B cell (primary cell): ENCODE data around the gene SEC61B. TPM values are rescaled to one million over a fixed set of nuclear protein-coding genes. Genes with fewer than 3 reads are reported as not detected.

Experiments
- ATAC-seq: fragments of 200-7000 bp; cut with Tn5 transposase; one replicate; pipeline ENCODE4 v1.10.0; 2021; ENCODE audit warnings: low read depth, mild to moderate bottlenecking, moderate number of reproducible peaks, moderate library complexity
- CTCF ChIA-PET: fragments of 350-600 bp; sonication (Branson Sonifier 250); formaldehyde crosslinking; loops from one replicate; lab custom pipeline; 2021; ENCODE audit warnings: antibody characterized with exemption, inconsistent platforms; lab: Charles Lee
- POLR2A ChIA-PET: fragments of 350-600 bp; sonication (Branson Sonifier 250); formaldehyde crosslinking; loops from one replicate; lab custom pipeline; 2021; ENCODE audit warnings: antibody characterized with exemption; lab: Charles Lee
- DNase-seq: peaks from one replicate; pipeline ENCODE4 v3.0.0; 2013
- H2AFZ ChIP-seq: 2 replicates; pipeline ENCODE4 v1.6.1; 2012; ENCODE audit warnings: mild to moderate bottlenecking, low read depth, low read length; ENCODE audit not compliant: insufficient read depth, poor library complexity, severe bottlenecking
- H3K27ac ChIP-seq, 2 donors: 1 replicate in 1 of 2; 2 replicates in 1 of 2; pipeline ENCODE4 v1.5.1; 2012 to 2013; ENCODE audit warnings: low read length in 2 of 2, mild to moderate bottlenecking in 2 of 2, moderate library complexity in 1 of 2
- H3K27me3 ChIP-seq, 4 experiments: fragments of 200-600 bp in 1 of 4; sonication (generic) in 1 of 4; replicated peaks in 1 of 4; 1 replicate in 2 of 4; 2 replicates in 2 of 4; pipeline versions ENCODE4 v1.6.1 to v1.7.0; 2013 to 2016; ENCODE audit warnings: low read length in 3 of 4, mild to moderate bottlenecking in 2 of 4, mixed read lengths in 1 of 4, moderate library complexity in 1 of 4; ENCODE audit not compliant: insufficient read depth in 4 of 4, control insufficient read depth in 3 of 4; ENCODE audit errors: control extremely low read depth in 1 of 4
- H3K36me3 ChIP-seq, 2 experiments: replicated peaks in 1 of 2; 1 replicate in 1 of 2; 2 replicates in 1 of 2; pipeline versions ENCODE4 v1.6.1 to v1.7.1; 2013; ENCODE audit warnings: low read length in 1 of 2; ENCODE audit not compliant: insufficient read depth in 2 of 2, control insufficient read depth in 1 of 2; ENCODE audit errors: control extremely low read depth in 1 of 2, extremely low read depth in 1 of 2
- H3K4me1 ChIP-seq, 2 donors: fragments of 200-600 bp in 1 of 2; sonication (generic) in 1 of 2; 1 replicate in 1 of 2; 2 replicates in 1 of 2; pipeline versions ENCODE4 v1.5.1 to v1.6.1; 2013 to 2017; ENCODE audit warnings: low read length in 2 of 2; ENCODE audit not compliant: control insufficient read depth in 2 of 2, insufficient read depth in 2 of 2
- H3K4me2 ChIP-seq: replicated peaks from 2 replicates; pipeline ENCODE3; 2012; ENCODE audit warnings: mild to moderate bottlenecking, low read depth, low read length; ENCODE audit not compliant: poor library complexity, severe bottlenecking
- H3K4me3 ChIP-seq, 5 experiments: fragments of 200-600 bp in 1 of 5; sonication (generic) in 1 of 5; 1 replicate in 3 of 5; 2 replicates in 2 of 5; pipeline versions ENCODE4 v1.5.1 to v1.7.0; 2011 to 2016; ENCODE audit warnings: low read length in 4 of 5, mild to moderate bottlenecking in 4 of 5, low read depth in 2 of 5, control low read depth in 1 of 5, moderate library complexity in 1 of 5; ENCODE audit not compliant: insufficient read depth in 1 of 5; ENCODE audit errors: control extremely low read depth in 1 of 5, extremely low read depth in 1 of 5
- H3K79me2 ChIP-seq: fragments of 200-600 bp; sonication (generic); one replicate; pipeline ENCODE4 v1.6.0; 2016; ENCODE audit warnings: low read length; ENCODE audit not compliant: control insufficient read depth, insufficient read depth
- H3K9ac ChIP-seq: fragments of 200-600 bp; sonication (generic); 2 replicates; pipeline ENCODE4 v1.6.1; 2017; ENCODE audit warnings: mild to moderate bottlenecking, low read length, moderate library complexity
- H3K9me3 ChIP-seq, 3 donors: one replicate each; pipeline versions ENCODE4 v1.6.1 to v1.7.1; 2013; ENCODE audit warnings: low read length in 2 of 3; ENCODE audit not compliant: control insufficient read depth in 2 of 3, insufficient read depth in 1 of 3; ENCODE audit errors: control extremely low read depth in 1 of 3
- H4K20me1 ChIP-seq: 2 replicates; pipeline ENCODE4 v1.6.0; 2012; ENCODE audit warnings: mild to moderate bottlenecking, low read length; ENCODE audit not compliant: insufficient read depth, control insufficient read depth, poor library complexity, severe bottlenecking
- H3K27ac Mint-ChIP-seq: one replicate; pipeline ENCODE4 v1.8.0; 2021; ENCODE audit warnings: mixed read lengths
- H3K27me3 Mint-ChIP-seq: one replicate; pipeline ENCODE4 v1.8.0; 2021; ENCODE audit warnings: mixed read lengths
- H3K4me1 Mint-ChIP-seq: one replicate; pipeline ENCODE4 v1.8.0; 2021; ENCODE audit warnings: mixed read lengths
- H3K4me3 Mint-ChIP-seq: one replicate; pipeline ENCODE4 v1.8.0; 2021; ENCODE audit warnings: mixed read lengths
- H3K9me3 Mint-ChIP-seq: one replicate; pipeline ENCODE4 v1.8.0; 2022; ENCODE audit warnings: mixed read lengths; ENCODE audit not compliant: insufficient read depth
- EZH2 ChIP-seq: IDR thresholded peaks from 2 replicates; pipeline ENCODE4 v1.6.1; 2012; ENCODE audit warnings: borderline replicate concordance, low read depth, mild to moderate bottlenecking, moderate library complexity, low read length; ENCODE audit not compliant: insufficient read depth, poor library complexity, severe bottlenecking
- WGBS: methylation state at CpG from one replicate; pipeline ENCODE4 v1.1.5; 2013; ENCODE audit warnings: missing lambda C conversion rate; ENCODE audit not compliant: insufficient coverage; 5-methylcytosine and 5-hydroxymethylcytosine counted together
- intact Hi-C: fragments of 100-400 bp; cut with micrococcal nuclease; formaldehyde crosslinking; loops from one replicate; pipeline ENCODE4 v1.10.0; 2022
- polyA plus RNA-seq: library from polyadenylated mRNA; depleted of rRNA; stranded (reverse); fragments of >200 nt; gene quantifications from 2 replicates; pipeline ENCODE4 v1.2.3, GENCODE V29; 2012
- total RNA-seq, 2 donors: library from RNA; stranded (reverse); fragments of 120-200 nt in 1 of 2; gene quantifications; 1 replicate in 1 of 2; 2 replicates in 1 of 2; pipeline versions ENCODE4 v1.2.3 to v1.2.4, GENCODE V29; 2013 to 2022
- TF ChIP-seq, protein P1 (sequence below): fragments of 200-600 bp; IDR thresholded peaks from one replicate; pipeline ENCODE4 v1.8.0; 2022; ENCODE audit warnings: antibody characterized with exemption, mild to moderate bottlenecking

Gene SEC61B
- total and polyA plus RNA-seq, 2 donors (not counting 1 experiment from before 2014, with no cell fraction given): 70.2 to 92.1 TPM

DNA sequence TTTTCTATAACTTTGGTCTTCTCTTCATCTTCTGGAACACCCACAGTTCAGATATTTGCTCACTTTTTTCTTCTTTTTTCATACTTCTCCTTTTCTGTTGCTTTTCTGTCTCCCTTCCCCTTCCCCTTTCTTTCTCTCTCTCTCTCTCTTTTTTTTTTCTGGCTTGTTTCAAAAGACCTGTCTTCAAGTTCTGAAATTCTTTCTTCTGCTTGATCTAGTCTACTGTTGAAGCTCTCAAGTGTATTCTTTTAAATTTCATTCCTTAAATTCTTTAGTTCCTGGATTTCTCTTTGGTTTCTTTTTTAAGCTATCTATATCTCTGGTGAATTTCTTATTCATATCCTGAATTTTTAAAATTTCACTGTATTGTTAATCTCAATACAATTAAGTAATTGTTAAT, 11.5 kb upstream of the SEC61B start:
- Histone ChIP-seq H3K9ac (no peak overlapping the region), H3K79me2 (peaks cover 3% of the 10 kb centered on the region), H3K4me3 (no peak overlapping the region), H3K27me3 (peaks cover 0 to 3% (median 0%) of the 10 kb centered on the region in 4 experiments), H3K4me2 (no peak overlapping the region), H3K9me3 (peaks cover 0 to 15% (median 4%) of the 10 kb centered on the region in 3 donors), H4K20me1 (peaks cover 14% of the 10 kb centered on the region), H3K4me1 (peaks cover 9 to 10% of the 10 kb centered on the region in 2 donors), H2AFZ (no peak overlapping the region), H3K36me3 (no peaks in the 10 kb centered on the region), H3K27ac (no peak overlapping the region)
- TF ChIP-seq, protein P1, sequence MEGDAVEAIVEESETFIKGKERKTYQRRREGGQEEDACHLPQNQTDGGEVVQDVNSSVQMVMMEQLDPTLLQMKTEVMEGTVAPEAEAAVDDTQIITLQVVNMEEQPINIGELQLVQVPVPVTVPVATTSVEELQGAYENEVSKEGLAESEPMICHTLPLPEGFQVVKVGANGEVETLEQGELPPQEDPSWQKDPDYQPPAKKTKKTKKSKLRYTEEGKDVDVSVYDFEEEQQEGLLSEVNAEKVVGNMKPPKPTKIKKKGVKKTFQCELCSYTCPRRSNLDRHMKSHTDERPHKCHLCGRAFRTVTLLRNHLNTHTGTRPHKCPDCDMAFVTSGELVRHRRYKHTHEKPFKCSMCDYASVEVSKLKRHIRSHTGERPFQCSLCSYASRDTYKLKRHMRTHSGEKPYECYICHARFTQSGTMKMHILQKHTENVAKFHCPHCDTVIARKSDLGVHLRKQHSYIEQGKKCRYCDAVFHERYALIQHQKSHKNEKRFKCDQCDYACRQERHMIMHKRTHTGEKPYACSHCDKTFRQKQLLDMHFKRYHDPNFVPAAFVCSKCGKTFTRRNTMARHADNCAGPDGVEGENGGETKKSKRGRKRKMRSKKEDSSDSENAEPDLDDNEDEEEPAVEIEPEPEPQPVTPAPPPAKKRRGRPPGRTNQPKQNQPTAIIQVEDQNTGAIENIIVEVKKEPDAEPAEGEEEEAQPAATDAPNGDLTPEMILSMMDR: no peak
- no peak for TF ChIP-seq EZH2
- no peak for DNase-seq
- ATAC-seq: no peak
- no peak overlapping the region for H3K27ac Mint-ChIP-seq
- CTCF ChIA-PET: interaction anchor here (1.4 kb wide), 1 partner anchor 26 kb away, joined by 4 read pairs; no protein-coding TSS in a partner anchor
- peaks cover 6% of the 10 kb centered on the region for H3K9me3 Mint-ChIP-seq
- H3K4me1 Mint-ChIP-seq: peaks cover 13% of the 10 kb centered on the region
- intact Hi-C loops: no loop called here
- H3K4me3 Mint-ChIP-seq: no peak overlapping the region
- H3K27me3 Mint-ChIP-seq: no peaks in the 10 kb centered on the region
- POLR2A ChIA-PET: no interaction called here

DNA sequence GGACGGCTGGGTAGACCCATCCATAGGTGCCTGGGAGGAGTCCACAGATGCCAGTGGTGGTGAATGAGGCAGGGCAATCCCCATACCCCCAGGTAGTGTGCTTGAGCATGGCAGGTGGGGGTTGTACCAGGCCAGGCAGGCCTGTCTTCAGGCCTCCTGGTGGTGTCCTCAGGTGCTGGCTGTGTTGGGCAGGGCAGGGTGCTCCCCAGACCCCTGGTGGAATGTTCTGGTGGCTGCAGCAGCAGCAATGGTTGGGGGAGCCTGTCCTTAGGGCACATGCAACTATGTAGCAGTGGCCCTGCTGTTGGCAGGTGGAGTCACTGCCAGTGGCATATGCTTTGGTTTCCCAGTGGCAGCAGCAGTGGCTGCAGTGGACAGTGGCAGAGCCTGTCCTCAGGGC, 10.3 kb upstream of the SEC61B start:
- Histone ChIP-seq H3K9me3 (peaks cover 0 to 15% (median 4%) of the 10 kb centered on the region in 3 donors), H2AFZ (no peak overlapping the region), H4K20me1 (peaks cover 25% of the 10 kb centered on the region), H3K36me3 (no peaks in the 10 kb centered on the region), H3K79me2 (peaks cover 5% of the 10 kb centered on the region), H3K4me2 (no peak overlapping the region), H3K4me1 (peaks cover 9 to 10% of the 10 kb centered on the region in 2 donors), H3K9ac (no peak overlapping the region), H3K27ac (no peak overlapping the region), H3K27me3 (peaks cover 0 to 3% (median 0%) of the 10 kb centered on the region in 4 experiments), H3K4me3 (no peak overlapping the region)
- ChIA-PET CTCF (interaction anchor here (0.9 kb wide), 1 partner anchor 11 kb away, joined by 3 read pairs; no protein-coding TSS in a partner anchor), POLR2A (no interaction called here)
- no peak for TF ChIP-seq EZH2
- TF ChIP-seq, protein P1: no peak
- intact Hi-C loops: no loop called here
- DNase-seq (no peak), ATAC-seq (no peak)
- H3K27ac Mint-ChIP-seq: no peak overlapping the region
- H3K4me3 Mint-ChIP-seq: no peak overlapping the region
- no peaks in the 10 kb centered on the region for H3K27me3 Mint-ChIP-seq
- H3K9me3 Mint-ChIP-seq: peaks cover 6% of the 10 kb centered on the region
- peaks cover 18% of the 10 kb centered on the region for H3K4me1 Mint-ChIP-seq
- WGBS: 100% methylated on average over 1 of the region's 1 CpG
